ENCODE measurements around the gene MNAT1.

MNAT1 gene

GRCh38 chr14:60971271-60971670 lies 236.7 kb downstream of the MNAT1 start:
- no peak for DNase-seq

GRCh38 chr14:60972295-60972694 lies 237.7 kb downstream of the MNAT1 start:
- DNase-seq, result no peak

GRCh38 chr14:60973070-60973469 lies 238.5 kb downstream of the MNAT1 start:
- DNase-seq, result no peak

GRCh38 chr14:60974090-60974651 lies 239.6 kb downstream of the MNAT1 start:
- no peak for DNase-seq

- DNase-seq, result no peak
Measured at GRCh38 chr14:60975551-60975950, 241.0 kb downstream of the MNAT1 start.

GRCh38 chr14:60977847-60978246 lies 243.3 kb downstream of the MNAT1 start:
- peak; percentile 2 for DNase-seq

- peak; percentile 84 for DNase-seq
Measured at GRCh38 chr14:60980811-60981632, 246.5 kb downstream of the MNAT1 start, which contains the start of the genes SLC38A6 and TRMT5. SLC38A6 (plus strand) TSS chr14:60981245; CDS start chr14:60981278, 33 bp downstream. TRMT5 (minus strand) TSS chr14:60981079; CDS start chr14:60980973, 106 bp downstream.

- no peak for DNase-seq
Measured at GRCh38 chr14:60981633-60982455, 247.3 kb downstream of the MNAT1 start.

GRCh38 chr14:60984196-60984595 lies 249.6 kb downstream of the MNAT1 start:
- no peak for DNase-seq

- DNase-seq, result no peak
Measured at GRCh38 chr14:60986500-60986899, 251.9 kb downstream of the MNAT1 start.

GRCh38 chr14:60989599-60989998 lies 255.0 kb downstream of the MNAT1 start:
- DNase-seq, result no peak

GRCh38 chr14:60998617-60999016 lies 264.1 kb downstream of the MNAT1 start:
- DNase-seq, result no peak

- DNase-seq, result no peak
Measured at GRCh38 chr14:60999536-60999935, 265.0 kb downstream of the MNAT1 start.

GRCh38 chr14:61003571-61003970 lies 269.0 kb downstream of the MNAT1 start:
- no peak for DNase-seq

GRCh38 chr14:61019537-61019936 lies 285.0 kb downstream of the MNAT1 start:
- no peak for DNase-seq

Measured in COR-L47 (cell line).